K562 (cell line): Measurements from ENCODE around the gene SCAPER. TPM values are rescaled to one million over a fixed set of nuclear protein-coding genes. Genes with fewer than 3 reads are reported as not detected.

Source experiments
- BRF2 ChIP-seq: IDR thresholded peaks from 3 replicates; pipeline ENCODE4 v1.6.1; 2011; ENCODE audit warnings: borderline replicate concordance, mild to moderate bottlenecking; ENCODE audit not compliant: insufficient read length, insufficient read depth
- CAMTA2 ChIP-seq: fragments of 250-450 bp; sonication (Bioruptor Pico); conservative IDR thresholded peaks from 2 replicates; pipeline ENCODE4 v1.5.1; 2022
- CGGBP1 ChIP-seq: fragments of 250-450 bp; sonication (Bioruptor Pico); IDR thresholded peaks from 2 replicates; pipeline ENCODE4 v1.9.0; 2021; ENCODE audit warnings: mild to moderate bottlenecking
- CTCF ChIP-seq, 3 experiments: IDR thresholded peaks in 2 of 3; conservative IDR thresholded peaks in 1 of 3; 2 replicates each; pipeline ENCODE4 v1.5.1; 2011 to 2012; ENCODE audit warnings: low read length in 3 of 3, mild to moderate bottlenecking in 3 of 3, control low read depth in 2 of 3, improper control_type of control experiment in 1 of 3, inconsistent platforms in 1 of 3, low read depth in 1 of 3, mixed read lengths in 1 of 3, moderate library complexity in 1 of 3; ENCODE audit not compliant: insufficient read depth in 2 of 3
- ETV6 ChIP-seq, 3 experiments: fragments of 150-350 bp in 1 of 3; sonication (generic) in 1 of 3; formaldehyde crosslinking in 1 of 3; IDR thresholded peaks; 2 replicates each; pipeline versions ENCODE4 v1.6.1 to v1.8.0; 2014 to 2022; ENCODE audit warnings: borderline replicate concordance in 2 of 3, low read depth in 2 of 3, antibody characterized with exemption in 1 of 3, low read length in 1 of 3, mild to moderate bottlenecking in 1 of 3, missing genetic modification reagents in 1 of 3
- KLF10 ChIP-seq: fragments of 250-450 bp; sonication (Bioruptor Pico); IDR thresholded peaks from 2 replicates; pipeline ENCODE4 v1.6.1; 2021; ENCODE audit warnings: matching md5 sums
- L3MBTL2 ChIP-seq: fragments of 450-650 bp; IDR thresholded peaks from 2 replicates; pipeline ENCODE4 v1.6.1; 2016; ENCODE audit warnings: mild to moderate bottlenecking, moderate library complexity
- SFPQ ChIP-seq: fragments of 200-400 bp; formaldehyde crosslinking; IDR thresholded peaks from 2 replicates; pipeline ENCODE4 v1.6.1; 2017; ENCODE audit warnings: mild to moderate bottlenecking, low read depth, low read length, moderate library complexity
- SMAD4 ChIP-seq: fragments of 250-450 bp; sonication (Bioruptor Pico); conservative IDR thresholded peaks from 2 replicates; pipeline ENCODE4 v1.8.0; 2021; ENCODE audit warnings: inconsistent platforms, mild to moderate bottlenecking, moderate library complexity
- SMARCE1 ChIP-seq: fragments of 450-650 bp; IDR thresholded peaks from 2 replicates; pipeline ENCODE4 v1.7.1; 2016; ENCODE audit warnings: mild to moderate bottlenecking
- SRSF3 ChIP-seq: fragments of 200-400 bp; formaldehyde crosslinking; IDR thresholded peaks from 2 replicates; pipeline ENCODE4 v1.6.1; 2016; ENCODE audit warnings: mild to moderate bottlenecking, low read length, moderate library complexity; ENCODE audit not compliant: insufficient read depth
- SUPT5H ChIP-seq: fragments of 450-650 bp; IDR thresholded peaks from 2 replicates; pipeline ENCODE4 v1.6.1; 2016
- TGIF2 ChIP-seq: sonication (generic); formaldehyde crosslinking; IDR thresholded peaks from 2 replicates; pipeline ENCODE4 v1.8.1; 2022; ENCODE audit warnings: mild to moderate bottlenecking, missing genetic modification reagents, moderate library complexity
- U2AF2 ChIP-seq: fragments of 200-400 bp; formaldehyde crosslinking; optimal IDR thresholded peaks from 2 replicates; pipeline ENCODE3; 2017; ENCODE audit warnings: low read depth, mild to moderate bottlenecking, low read length
- ZFP30 ChIP-seq: fragments of 250-450 bp; sonication (Bioruptor Pico); IDR thresholded peaks from 2 replicates; pipeline ENCODE4 v1.8.0; 2022; ENCODE audit warnings: moderate library complexity, mild to moderate bottlenecking, inconsistent platforms, borderline replicate concordance
- ZNF408 ChIP-seq: fragments of 250-450 bp; sonication (Bioruptor Pico); IDR thresholded peaks from 2 replicates; pipeline ENCODE4 v1.4.0; 2020; ENCODE audit warnings: low read depth, mild to moderate bottlenecking, moderate library complexity
- ZNF695 ChIP-seq: fragments of 450-650 bp; formaldehyde crosslinking; IDR thresholded peaks from 2 replicates; pipeline ENCODE4 v1.4.0; 2020; ENCODE audit warnings: mild to moderate bottlenecking, moderate library complexity
- polyA plus RNA-seq, 8 experiments: library from polyadenylated mRNA; depleted of rRNA in 4 of 8; stranded (reverse) in 5 of 8; unstranded in 3 of 8; fragments of >200 nt; fragmentation: Nextera tagmentation in 2 of 8; fragmentation: Illumina TruSeq in 1 of 8; extraction: Ambion mirVana in 2 of 8; extraction: Trizol in 1 of 8; gene quantifications; 2 replicates each; pipeline versions ENCODE4 v1.2.1 to v1.2.3, GENCODE V29; 2011 to 2014; ENCODE audit warnings: inconsistent platforms in 1 of 8, missing spikeins in 1 of 8
- total RNA-seq, 7 experiments: library from RNA; depleted of rRNA in 6 of 7; stranded (reverse); fragments of >200 nt in 6 of 7; fragmentation: Illumina TruSeq in 2 of 7; extraction: Trizol in 2 of 7; gene quantifications; 2 replicates each; pipeline versions ENCODE4 v1.2.1 to v1.2.3, GENCODE V29; 2011 to 2021; ENCODE audit warnings: low replicate concordance in 1 of 7
- TF ChIP-seq, protein P1 (sequence below): sonication (generic); formaldehyde crosslinking; IDR thresholded peaks from 2 replicates; pipeline ENCODE4 v1.8.0; 2022; ENCODE audit warnings: mild to moderate bottlenecking, low read depth, missing genetic modification reagents
- TF ChIP-seq, protein P2 (sequence below): sonication (generic); formaldehyde crosslinking; IDR thresholded peaks from 2 replicates; pipeline ENCODE4 v1.8.0; 2023; ENCODE audit warnings: mild to moderate bottlenecking, missing genetic modification reagents

Gene SCAPER
- total and polyA plus RNA-seq, 9 of the 15 experiments (the other 6 are each of a cell fraction or from before 2014, with no cell fraction given): 1.3 to 5.7 (median 3.2) TPM

GRCh38 chr15:76931397-76932134 is 26.4 kb upstream of the SCAPER start, which contains the start of gene RCN2 (continued):
- TF ChIP-seq TGIF2 (CRISPR knock-in tag) (no peak), KLF10 (no peak), L3MBTL2 (peak; percentile 85), ZNF408 (CRISPR knock-in tag) (no peak), CAMTA2 (CRISPR knock-in tag) (no peak), CTCF (IDR thresholded peaks at IDR 0.05 in 2 of 3, conservative IDR thresholded peaks at IDR 0.05 in 1 of 3; ENCODE audit: insufficient read depth in 2 of 3, low read depth in 1 of 3, low read length in 3 of 3) (no peak), SUPT5H (peak; percentile 92), SMAD4 (0 out of 2 replicates have a peak, but pooled peaks have one; percentile 19), SMARCE1 (no peak), U2AF2 (no peak), CGGBP1 (CRISPR knock-in tag) (no peak), ZFP30 (no peak), SRSF3 (no peak), ETV6 (IDR thresholded peaks at IDR 0.05; ENCODE audit: borderline replicate concordance in 1 of 2, low read depth in 2 of 2, low read length in 1 of 2) (no peak), ETV6 (CRISPR knock-in tag; IDR thresholded peaks at IDR 0.05; ENCODE audit: borderline replicate concordance) (0 out of 2 replicates have a peak, but pooled peaks have one; percentile 35), SFPQ (no peak), ZNF695 (no peak), BRF2 (no peak)
- TF ChIP-seq, protein P1, sequence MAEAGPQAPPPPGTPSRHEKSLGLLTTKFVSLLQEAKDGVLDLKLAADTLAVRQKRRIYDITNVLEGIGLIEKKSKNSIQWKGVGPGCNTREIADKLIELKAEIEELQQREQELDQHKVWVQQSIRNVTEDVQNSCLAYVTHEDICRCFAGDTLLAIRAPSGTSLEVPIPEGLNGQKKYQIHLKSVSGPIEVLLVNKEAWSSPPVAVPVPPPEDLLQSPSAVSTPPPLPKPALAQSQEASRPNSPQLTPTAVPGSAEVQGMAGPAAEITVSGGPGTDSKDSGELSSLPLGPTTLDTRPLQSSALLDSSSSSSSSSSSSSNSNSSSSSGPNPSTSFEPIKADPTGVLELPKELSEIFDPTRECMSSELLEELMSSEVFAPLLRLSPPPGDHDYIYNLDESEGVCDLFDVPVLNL: no peak
- TF ChIP-seq, protein P2, sequence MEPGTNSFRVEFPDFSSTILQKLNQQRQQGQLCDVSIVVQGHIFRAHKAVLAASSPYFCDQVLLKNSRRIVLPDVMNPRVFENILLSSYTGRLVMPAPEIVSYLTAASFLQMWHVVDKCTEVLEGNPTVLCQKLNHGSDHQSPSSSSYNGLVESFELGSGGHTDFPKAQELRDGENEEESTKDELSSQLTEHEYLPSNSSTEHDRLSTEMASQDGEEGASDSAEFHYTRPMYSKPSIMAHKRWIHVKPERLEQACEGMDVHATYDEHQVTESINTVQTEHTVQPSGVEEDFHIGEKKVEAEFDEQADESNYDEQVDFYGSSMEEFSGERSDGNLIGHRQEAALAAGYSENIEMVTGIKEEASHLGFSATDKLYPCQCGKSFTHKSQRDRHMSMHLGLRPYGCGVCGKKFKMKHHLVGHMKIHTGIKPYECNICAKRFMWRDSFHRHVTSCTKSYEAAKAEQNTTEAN (CRISPR knock-in tag): no peak
